ENCODE data around the gene NPTN.

DNA sequence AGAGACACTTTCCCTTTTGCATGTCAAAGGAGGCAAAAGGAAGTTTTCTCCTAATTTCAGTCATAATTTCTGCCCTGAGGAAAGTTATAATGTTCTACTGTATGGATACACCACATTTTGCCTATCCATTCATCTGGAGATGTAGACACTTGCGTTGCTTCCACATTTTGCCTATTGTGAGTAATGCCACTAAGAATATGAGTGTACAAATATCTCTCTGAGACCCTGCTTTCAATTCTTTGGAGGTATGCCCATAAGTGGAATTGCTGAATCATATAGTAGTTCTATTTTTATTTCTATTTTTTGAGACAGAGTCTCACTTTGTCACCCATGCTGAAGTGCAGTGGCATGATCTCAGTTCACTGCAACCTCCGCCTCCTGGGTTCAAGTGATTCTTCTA lies 47.4 kb upstream of the NPTN start:
- TF ChIP-seq, protein P1, sequence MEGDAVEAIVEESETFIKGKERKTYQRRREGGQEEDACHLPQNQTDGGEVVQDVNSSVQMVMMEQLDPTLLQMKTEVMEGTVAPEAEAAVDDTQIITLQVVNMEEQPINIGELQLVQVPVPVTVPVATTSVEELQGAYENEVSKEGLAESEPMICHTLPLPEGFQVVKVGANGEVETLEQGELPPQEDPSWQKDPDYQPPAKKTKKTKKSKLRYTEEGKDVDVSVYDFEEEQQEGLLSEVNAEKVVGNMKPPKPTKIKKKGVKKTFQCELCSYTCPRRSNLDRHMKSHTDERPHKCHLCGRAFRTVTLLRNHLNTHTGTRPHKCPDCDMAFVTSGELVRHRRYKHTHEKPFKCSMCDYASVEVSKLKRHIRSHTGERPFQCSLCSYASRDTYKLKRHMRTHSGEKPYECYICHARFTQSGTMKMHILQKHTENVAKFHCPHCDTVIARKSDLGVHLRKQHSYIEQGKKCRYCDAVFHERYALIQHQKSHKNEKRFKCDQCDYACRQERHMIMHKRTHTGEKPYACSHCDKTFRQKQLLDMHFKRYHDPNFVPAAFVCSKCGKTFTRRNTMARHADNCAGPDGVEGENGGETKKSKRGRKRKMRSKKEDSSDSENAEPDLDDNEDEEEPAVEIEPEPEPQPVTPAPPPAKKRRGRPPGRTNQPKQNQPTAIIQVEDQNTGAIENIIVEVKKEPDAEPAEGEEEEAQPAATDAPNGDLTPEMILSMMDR (IDR thresholded peaks at IDR 0.05), result no peak
- TF ChIP-seq ZFX (IDR thresholded peaks at IDR 0.05; ENCODE audit: borderline replicate concordance), result no peak

All from 22Rv1 (cell line).